Natural killer cell (primary cell): Measurements from ENCODE around the gene PHACTR3. TPM values are rescaled to one million over a fixed set of nuclear protein-coding genes. Genes with fewer than 3 reads are reported as not detected.

Experiments used
- ATAC-seq, 3 donors: fragments of 150-1000 bp in 2 of 3; fragments of 200-7000 bp in 1 of 3; cut with Tn5 transposase; 1 replicate in 1 of 3; 2 replicates in 2 of 3; pipeline ENCODE4 v1.10.0; 2021; ENCODE audit warnings: mild to moderate bottlenecking in 2 of 3, moderate library complexity in 2 of 3
- DNase-seq, 2 donors: peaks; one replicate each; pipeline versions ENCODE4 v3.0.0 to v3.0.0-alpha.2; 2013 to 2021; ENCODE audit warnings: mixed read lengths in 1 of 2
- H3K27ac ChIP-seq: one replicate; pipeline ENCODE4 v1.5.1; 2013; ENCODE audit warnings: mild to moderate bottlenecking, low read length
- H3K27me3 ChIP-seq: one replicate; pipeline ENCODE4 v1.6.1; 2013; ENCODE audit warnings: low read length; ENCODE audit not compliant: control insufficient read depth, insufficient read depth
- H3K36me3 ChIP-seq: one replicate; pipeline ENCODE4 v1.6.1; 2013; ENCODE audit warnings: low read length; ENCODE audit not compliant: control insufficient read depth, insufficient read depth
- H3K4me1 ChIP-seq: one replicate; pipeline ENCODE4 v1.6.1; 2013; ENCODE audit warnings: low read length; ENCODE audit not compliant: control insufficient read depth, insufficient read depth
- H3K4me3 ChIP-seq: one replicate; pipeline ENCODE4 v1.5.1; 2013; ENCODE audit warnings: low read length
- H3K9me3 ChIP-seq: one replicate; pipeline ENCODE4 v1.6.1; 2013; ENCODE audit warnings: low read length; ENCODE audit not compliant: control insufficient read depth, insufficient read depth
- H3K27ac Mint-ChIP-seq, 2 donors: one replicate each; pipeline ENCODE4 v1.8.0; 2022; ENCODE audit warnings: mild to moderate bottlenecking in 2 of 2, mixed read lengths in 2 of 2, moderate library complexity in 1 of 2
- H3K27me3 Mint-ChIP-seq, 2 donors: one replicate each; pipeline ENCODE4 v1.8.0; 2022; ENCODE audit warnings: low read depth in 2 of 2, mixed read lengths in 2 of 2
- H3K36me3 Mint-ChIP-seq: one replicate; pipeline ENCODE4 v1.8.0; 2022; ENCODE audit warnings: mixed read lengths
- H3K4me1 Mint-ChIP-seq, 2 donors: one replicate each; pipeline ENCODE4 v1.8.0; 2022; ENCODE audit warnings: mixed read lengths in 2 of 2
- H3K4me3 Mint-ChIP-seq: one replicate; pipeline ENCODE4 v1.8.0; 2022; ENCODE audit warnings: mild to moderate bottlenecking, moderate library complexity, mixed read lengths
- H3K9me3 Mint-ChIP-seq, 2 donors: one replicate each; pipeline ENCODE4 v1.8.0; 2022; ENCODE audit warnings: mixed read lengths in 2 of 2
- CTCF ChIP-seq: fragments of 200-600 bp; IDR thresholded peaks from one replicate; pipeline ENCODE4 v1.8.0; 2022; ENCODE audit warnings: antibody characterized with exemption
- WGBS: methylation state at CpG from one replicate; pipeline ENCODE4 v1.1.7; 2013; ENCODE audit warnings: missing lambda C conversion rate; ENCODE audit not compliant: insufficient coverage; 5-methylcytosine and 5-hydroxymethylcytosine counted together
- intact Hi-C: fragments of 100-400 bp; cut with micrococcal nuclease; formaldehyde crosslinking; loops from one replicate; pipeline ENCODE4 v1.14.2; 2022
- total RNA-seq, 4 donors: library from RNA; stranded (reverse); fragments of 120-200 nt in 1 of 4; gene quantifications; one replicate each; pipeline versions ENCODE4 v1.2.3 to v1.2.4, GENCODE V29; 2013 to 2022

PHACTR3 gene
- total RNA-seq, 3 donors from 2014 or later (not counting 1 experiment from before 2014, with no cell fraction given) = not detected

- Histone ChIP-seq H3K36me3 (no peaks in the 10 kb centered on the region), H3K27me3 (no peaks in the 10 kb centered on the region), H3K4me1 (peaks cover 10% of the 10 kb centered on the region), H3K27ac (no peak overlapping the region), H3K9me3 (no peaks in the 10 kb centered on the region), H3K4me3 (no peak overlapping the region)
- ATAC-seq (no peak), DNase-seq (no peak)
- H3K4me1 Mint-ChIP-seq = no peaks in the 10 kb centered on the region
- no peaks in the 10 kb centered on the region for H3K9me3 Mint-ChIP-seq
- no peak overlapping the region for H3K27ac Mint-ChIP-seq
- H3K4me3 Mint-ChIP-seq = no peak overlapping the region
- no peak for TF ChIP-seq CTCF
- intact Hi-C loops = no loop called here
- WGBS = 88% methylated on average over 12 of the region's 12 CpGs
- H3K36me3 Mint-ChIP-seq = no peaks in the 10 kb centered on the region
- H3K27me3 Mint-ChIP-seq = peaks cover 0 to 6% of the 10 kb centered on the region in 2 donors
These were observed 145.0 kb downstream of the PHACTR3 start for GRCh38 chr20:59749301-59749700.

- no peak overlapping the region for H3K27ac ChIP-seq
- no peak overlapping the region for H3K27ac Mint-ChIP-seq
- no peaks in the 10 kb centered on the region for H3K36me3 Mint-ChIP-seq
- DNase-seq (no peak), ATAC-seq (no peak)
- intact Hi-C loops = no loop called here
- TF ChIP-seq CTCF = no peak
- H3K4me3 ChIP-seq = no peak overlapping the region
- H3K4me1 ChIP-seq = peaks cover 10% of the 10 kb centered on the region
- H3K36me3 ChIP-seq = no peaks in the 10 kb centered on the region
- no peaks in the 10 kb centered on the region for H3K27me3 ChIP-seq
- peaks cover 0 to 6% of the 10 kb centered on the region in 2 donors for H3K27me3 Mint-ChIP-seq
- no peaks in the 10 kb centered on the region for H3K9me3 Mint-ChIP-seq
- 77% methylated on average over 21 of the region's 21 CpGs for WGBS
- no peak overlapping the region for H3K4me3 Mint-ChIP-seq
- H3K4me1 Mint-ChIP-seq = no peaks in the 10 kb centered on the region
- no peaks in the 10 kb centered on the region for H3K9me3 ChIP-seq
These were observed 146.0 kb downstream of the PHACTR3 start for GRCh38 chr20:59750209-59750840.

GRCh38 chr20:59751075-59751711 lies 146.9 kb downstream of the PHACTR3 start:
- H3K36me3 ChIP-seq = no peaks in the 10 kb centered on the region
- WGBS = 31% methylated on average over 21 of the region's 21 CpGs
- no peaks in the 10 kb centered on the region for H3K27me3 ChIP-seq

More at GRCh38 chr20:59751075-59751711, 146.9 kb downstream of the PHACTR3 start:
- H3K36me3 Mint-ChIP-seq = no peaks in the 10 kb centered on the region
- H3K9me3 ChIP-seq = no peaks in the 10 kb centered on the region
- H3K4me3 Mint-ChIP-seq = no peak overlapping the region
- no peaks in the 10 kb centered on the region for H3K9me3 Mint-ChIP-seq
- intact Hi-C loops = no loop called here
- ATAC-seq (no peak), DNase-seq (no peak)
- no peak for TF ChIP-seq CTCF
- peaks cover 10% of the 10 kb centered on the region for H3K4me1 ChIP-seq
- H3K27me3 Mint-ChIP-seq = peaks cover 0 to 6% of the 10 kb centered on the region in 2 donors
- H3K27ac ChIP-seq = no peak overlapping the region
- H3K4me3 ChIP-seq = no peak overlapping the region
- H3K27ac Mint-ChIP-seq = no peak overlapping the region
- H3K4me1 Mint-ChIP-seq = no peaks in the 10 kb centered on the region
